NCI-H69 (cell line): ENCODE results near the gene SGSM2.

ENCODE experiments used
- DNase-seq: peaks from one replicate; lab custom pipeline; 2025; lab: John Stamatoyannopoulos, UW

The SGSM2 gene, protein sequence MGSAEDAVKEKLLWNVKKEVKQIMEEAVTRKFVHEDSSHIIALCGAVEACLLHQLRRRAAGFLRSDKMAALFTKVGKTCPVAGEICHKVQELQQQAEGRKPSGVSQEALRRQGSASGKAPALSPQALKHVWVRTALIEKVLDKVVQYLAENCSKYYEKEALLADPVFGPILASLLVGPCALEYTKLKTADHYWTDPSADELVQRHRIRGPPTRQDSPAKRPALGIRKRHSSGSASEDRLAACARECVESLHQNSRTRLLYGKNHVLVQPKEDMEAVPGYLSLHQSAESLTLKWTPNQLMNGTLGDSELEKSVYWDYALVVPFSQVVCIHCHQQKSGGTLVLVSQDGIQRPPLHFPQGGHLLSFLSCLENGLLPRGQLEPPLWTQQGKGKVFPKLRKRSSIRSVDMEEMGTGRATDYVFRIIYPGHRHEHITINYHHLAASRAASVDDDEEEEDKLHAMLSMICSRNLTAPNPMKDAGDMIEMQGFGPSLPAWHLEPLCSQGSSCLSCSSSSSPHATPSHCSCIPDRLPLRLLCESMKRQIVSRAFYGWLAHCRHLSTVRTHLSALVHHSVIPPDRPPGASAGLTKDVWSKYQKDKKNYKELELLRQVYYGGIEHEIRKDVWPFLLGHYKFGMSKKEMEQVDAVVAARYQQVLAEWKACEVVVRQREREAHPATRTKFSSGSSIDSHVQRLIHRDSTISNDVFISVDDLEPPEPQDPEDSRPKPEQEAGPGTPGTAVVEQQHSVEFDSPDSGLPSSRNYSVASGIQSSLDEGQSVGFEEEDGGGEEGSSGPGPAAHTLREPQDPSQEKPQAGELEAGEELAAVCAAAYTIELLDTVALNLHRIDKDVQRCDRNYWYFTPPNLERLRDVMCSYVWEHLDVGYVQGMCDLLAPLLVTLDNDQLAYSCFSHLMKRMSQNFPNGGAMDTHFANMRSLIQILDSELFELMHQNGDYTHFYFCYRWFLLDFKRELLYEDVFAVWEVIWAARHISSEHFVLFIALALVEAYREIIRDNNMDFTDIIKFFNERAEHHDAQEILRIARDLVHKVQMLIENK

DNA sequence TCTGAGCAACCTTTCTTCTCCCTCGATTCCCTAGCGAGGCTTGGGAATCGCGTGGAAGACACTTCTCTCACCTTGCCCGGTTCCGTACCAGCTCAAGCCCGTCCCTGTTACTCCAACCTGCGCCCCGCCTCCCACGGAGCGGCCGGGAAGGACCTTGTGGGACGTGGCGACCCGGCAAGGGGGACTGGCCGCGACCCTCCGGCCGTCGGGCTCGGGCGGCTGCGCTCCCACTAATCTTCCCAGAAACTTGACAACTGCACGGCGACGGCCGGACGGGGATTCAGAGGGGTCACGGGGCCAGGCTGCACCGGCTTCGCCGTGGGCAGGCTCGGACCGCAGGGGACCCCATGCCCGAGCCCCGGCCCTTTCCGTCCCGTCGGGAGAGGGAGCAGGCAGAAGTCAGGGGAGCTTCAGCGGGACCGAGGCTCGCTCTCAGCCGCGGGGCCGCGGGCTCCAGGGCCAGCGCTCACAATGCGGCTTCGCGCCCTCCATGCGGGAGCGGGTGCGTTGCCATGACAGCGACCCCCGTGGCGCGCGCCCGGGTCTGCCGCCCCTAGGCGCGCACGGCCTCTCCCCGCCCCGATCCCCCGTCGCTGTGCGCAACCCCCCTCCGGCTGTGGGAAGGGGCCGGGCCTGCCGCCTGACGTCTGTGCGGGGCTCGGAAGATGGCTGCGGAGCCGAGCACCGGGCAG lies at the start of gene SGSM2:
Gene SGSM2, plus strand, starts transcription at position 650 of the 692 bp plus-strand sequence. CDS start 188 bp downstream, outside the sequence.
- peak; percentile 81 for DNase-seq

DNA sequence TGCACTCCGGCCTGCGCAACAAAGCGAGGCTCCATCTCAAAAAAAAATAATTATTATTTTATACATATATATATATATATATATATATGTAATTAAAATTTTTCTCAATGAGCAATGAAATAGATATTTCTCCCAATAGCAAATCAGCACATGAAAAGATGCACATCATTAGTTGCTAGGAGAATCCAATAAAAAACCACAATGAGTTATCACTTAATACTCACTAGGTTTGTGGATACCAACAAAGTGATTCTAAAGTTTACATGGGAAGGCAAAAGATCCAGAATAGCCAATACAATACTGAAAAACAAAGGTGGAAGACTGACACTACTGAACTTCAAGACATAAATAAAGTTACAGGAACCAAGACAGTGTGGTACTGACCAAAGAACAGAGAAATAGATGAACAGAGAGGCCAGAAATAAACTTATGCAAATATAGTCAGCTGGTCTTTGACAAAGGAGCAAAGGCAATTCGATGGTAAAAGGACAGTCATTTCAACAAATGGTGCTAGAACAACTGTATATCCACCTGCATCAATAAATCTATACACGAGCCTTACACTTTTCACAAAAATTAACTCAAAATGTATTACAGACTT lies 47.3 kb upstream of the SGSM2 start:
- DNase-seq: no peak

DNA sequence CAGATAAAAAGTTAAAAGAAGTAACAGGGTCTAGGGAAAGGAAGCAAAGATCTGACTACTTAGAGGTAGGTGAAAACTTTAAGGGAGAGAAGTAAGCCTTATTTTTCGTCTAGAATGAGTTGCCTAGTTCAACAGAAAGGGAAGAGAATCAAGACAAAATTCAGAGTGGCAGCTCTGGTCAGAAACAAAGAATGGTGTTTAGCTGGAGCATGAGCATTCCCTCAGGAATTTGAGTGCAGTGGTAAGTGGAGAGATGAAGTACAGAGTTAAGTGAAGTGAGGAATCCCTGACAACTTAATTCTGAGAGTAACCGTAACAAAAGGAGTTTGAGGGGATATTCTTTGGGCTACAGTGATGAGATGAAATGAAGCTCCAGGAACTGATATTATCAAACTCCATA lies 45.2 kb upstream of the SGSM2 start:
- DNase-seq: no peak

DNA sequence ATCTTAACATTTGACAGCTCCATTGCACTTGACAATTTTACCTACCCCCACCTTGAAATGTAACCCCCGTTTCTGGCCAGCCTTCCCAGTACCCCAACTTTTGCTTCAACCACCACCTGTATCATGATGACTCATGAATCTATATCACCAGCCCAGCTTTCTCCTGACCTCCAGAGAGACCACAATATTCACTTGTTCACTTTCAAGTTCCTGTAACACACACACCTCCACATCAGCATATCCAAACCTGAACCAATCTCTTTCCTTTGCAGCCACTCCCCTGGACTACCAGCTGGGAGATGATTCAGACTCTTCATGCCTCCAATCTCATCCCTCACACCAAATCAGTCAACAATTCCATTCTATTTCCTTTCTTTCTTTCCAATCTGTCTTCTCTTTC lies 41.7 kb upstream of the SGSM2 start:
- DNase-seq: no peak

DNA sequence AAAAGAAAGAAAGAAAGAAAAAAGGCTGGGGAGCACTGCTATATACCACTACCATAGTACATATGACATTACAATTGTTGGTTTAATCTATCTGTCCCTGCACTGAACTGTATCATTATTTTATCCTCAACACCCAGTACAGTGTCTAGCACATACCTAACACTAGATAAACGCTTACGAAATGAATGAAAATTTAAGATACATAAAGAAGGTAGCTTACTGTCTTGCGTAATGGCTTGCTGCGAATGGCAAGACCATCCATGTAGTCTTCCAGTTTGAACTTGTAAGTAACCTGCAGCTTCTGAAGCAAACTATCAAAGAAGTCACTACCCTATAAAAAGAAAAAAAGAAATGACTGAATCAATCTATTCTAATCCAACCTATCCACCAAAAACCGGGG lies 40.3 kb upstream of the SGSM2 start:
- DNase-seq: no peak

DNA sequence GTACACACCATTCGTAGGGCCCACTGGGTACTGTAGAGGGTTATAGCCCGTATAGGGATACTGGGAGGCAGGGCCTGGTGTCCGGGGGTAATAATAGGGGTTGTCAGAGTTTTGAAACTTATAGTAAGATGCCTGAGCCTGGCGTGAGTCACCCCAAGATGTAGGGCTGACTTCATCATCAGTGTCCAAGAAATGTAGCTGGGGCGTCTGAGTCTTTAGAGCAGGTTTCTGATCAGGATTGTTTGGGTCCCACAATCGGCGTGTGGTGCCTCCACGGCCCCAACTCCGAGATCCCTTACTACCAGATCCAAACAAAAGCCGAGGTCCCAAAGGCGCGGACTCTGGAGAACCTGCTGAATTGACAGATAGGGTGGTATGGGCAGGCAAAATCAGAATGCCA lies 38.2 kb upstream of the SGSM2 start:
- DNase-seq: no peak

DNA sequence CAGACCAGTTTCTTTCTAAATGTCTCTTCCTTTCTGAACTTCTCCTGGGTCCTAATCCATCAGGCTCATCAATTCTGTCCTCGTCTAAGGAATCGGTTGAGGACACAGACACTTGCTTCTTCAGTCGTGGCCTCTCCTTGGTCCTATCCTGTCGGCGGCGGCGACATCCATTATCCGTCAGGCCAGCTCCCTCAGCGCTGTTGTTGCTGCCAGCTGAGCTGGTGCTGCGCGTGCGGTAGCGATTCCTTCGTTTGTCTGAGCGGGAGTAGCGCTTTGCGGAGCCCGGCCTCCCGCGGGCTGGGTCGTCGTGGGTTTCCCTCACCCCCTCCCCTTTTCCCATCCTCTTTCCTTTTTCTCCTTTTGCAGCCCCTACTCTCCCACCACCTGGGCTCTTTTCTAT lies 37.5 kb upstream of the SGSM2 start:
- DNase-seq: no peak

DNA sequence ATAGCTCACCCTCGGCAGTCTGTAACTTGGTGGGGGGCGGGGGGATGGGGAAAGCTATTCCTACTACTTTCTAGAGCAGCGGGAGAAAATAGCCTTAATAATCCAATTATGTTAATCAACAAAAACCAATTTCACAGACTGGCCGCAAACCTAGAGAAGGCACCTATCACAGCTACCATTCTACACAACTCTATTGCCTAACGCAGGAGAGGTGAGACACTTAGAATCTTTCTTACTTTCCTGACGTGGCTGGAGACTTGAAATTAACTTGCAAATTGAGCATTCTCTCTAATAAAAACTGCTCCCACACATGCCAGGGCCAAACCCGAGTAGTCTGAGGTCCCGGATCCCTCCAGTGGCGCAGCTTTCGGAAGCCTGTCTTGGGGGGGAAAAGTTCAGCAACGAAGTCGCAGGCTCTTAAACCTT lies 34.5 kb upstream of the SGSM2 start:
- DNase-seq: no peak

DNA sequence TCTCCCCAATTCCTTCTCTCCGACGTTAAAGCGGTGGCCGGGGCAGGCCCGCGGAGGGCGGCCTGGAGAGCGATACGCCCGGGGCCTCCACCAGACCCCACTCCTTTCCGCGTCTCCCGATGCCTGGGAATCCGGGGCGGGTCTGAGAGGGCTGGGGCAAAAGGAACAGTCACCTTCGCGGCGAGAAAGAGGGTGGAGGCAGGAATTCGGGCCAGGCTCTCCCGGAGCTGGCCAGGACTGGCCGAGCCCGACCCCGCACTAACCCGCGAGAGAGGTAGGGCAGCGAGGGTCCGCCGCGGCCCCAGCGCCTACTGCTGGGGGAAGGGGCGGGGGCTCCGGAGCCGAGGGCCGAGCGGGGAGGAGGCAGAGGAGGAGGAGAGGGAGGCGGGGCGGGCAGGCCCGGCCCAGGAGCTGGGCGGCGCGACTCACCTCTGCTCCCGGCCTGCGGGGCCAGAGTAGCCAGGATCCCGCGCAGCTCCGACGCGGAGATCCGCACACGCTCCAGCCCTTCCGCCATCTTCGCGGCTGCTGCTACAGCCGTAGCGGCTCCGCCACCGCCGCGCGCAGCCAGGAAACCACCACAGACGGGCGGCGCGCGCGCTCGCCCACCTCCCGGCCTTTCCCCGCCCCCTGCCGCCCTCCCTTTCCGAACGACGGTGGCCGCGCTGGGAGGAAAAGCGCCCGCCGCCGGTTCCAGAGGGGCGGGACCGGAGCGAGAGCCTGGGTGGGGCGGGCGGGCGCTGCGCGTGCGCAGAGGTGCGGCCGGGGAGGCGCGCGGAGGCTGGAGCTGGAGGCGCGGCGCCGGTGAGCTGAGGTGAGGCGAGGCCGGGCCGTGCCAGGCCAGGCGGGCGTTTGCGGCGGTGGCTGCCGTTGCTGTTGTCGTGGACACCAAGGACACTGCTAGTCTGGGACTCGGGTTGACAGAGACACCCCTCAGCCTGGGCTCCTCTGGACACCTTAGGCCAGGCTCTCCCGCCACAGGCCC lies 33.8 kb upstream of the SGSM2 start, which contains the start of the genes SMG6 and SRR:
Gene SMG6, minus strand, starts transcription at position 582 of the 985 bp plus-strand sequence. Its CDS starts 65 bp downstream, at position 517.
Gene SRR, plus strand, starts transcription at position 747 of the 985 bp plus-strand sequence. CDS start 11,611 bp downstream, outside the sequence.
- DNase-seq: peak; percentile 92

DNA sequence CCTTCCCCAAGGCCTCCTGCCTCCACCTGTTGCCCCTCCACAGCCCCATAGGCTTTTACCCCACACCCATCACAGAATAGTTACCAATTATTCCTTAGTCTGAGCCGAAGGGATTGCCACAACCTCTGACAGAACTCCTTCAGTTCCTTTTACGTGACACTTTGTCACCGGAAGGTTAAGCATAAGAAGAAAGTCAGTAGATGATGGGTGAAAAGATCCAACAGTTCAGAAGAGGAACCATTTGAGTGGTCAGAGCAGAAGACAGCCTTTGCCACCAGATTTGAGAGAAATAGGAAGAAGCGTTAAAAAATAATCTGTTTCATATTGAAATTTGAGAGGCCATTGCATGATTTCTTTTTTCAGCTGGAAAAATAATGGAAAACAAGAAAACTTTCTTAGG lies 32.4 kb upstream of the SGSM2 start:
- DNase-seq: no peak

DNA sequence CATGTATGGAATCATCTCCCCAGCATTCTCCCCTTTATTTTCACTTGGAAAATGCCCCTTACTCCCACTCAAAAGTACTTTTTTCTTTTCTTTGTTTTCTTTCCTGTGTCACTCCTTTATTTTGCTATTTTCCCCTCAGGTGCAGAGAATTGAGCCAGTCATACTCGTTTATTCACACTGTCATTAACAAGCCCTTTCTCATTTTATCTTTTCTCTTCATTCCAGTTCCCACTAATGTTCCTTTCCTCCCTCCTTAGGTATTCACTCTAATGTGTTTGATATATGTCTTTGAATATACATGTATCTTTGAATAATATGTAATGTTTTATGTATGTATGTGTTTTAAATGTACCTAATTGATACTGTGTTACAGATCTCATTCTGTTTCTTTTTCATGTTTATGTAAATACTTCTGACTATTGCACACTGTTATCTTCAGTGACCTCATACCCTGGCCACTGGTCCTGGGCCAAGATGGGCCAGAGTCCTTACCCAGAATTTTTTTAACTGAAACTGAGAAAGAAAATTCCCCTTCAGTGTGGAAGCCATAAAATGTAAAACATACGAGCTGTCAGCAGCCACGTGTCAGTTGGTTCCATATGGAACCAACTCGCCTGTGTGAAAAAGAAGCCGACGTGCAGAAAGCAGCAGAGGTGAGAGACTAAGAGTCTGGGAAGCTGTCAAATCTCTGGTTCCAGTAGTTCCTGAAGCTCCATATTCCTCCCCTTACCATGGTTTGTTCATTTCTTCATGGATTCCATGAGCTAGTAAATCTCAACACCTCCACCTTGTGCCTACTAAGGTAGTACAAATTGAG lies 27.8 kb upstream of the SGSM2 start:
- no peak for DNase-seq

DNA sequence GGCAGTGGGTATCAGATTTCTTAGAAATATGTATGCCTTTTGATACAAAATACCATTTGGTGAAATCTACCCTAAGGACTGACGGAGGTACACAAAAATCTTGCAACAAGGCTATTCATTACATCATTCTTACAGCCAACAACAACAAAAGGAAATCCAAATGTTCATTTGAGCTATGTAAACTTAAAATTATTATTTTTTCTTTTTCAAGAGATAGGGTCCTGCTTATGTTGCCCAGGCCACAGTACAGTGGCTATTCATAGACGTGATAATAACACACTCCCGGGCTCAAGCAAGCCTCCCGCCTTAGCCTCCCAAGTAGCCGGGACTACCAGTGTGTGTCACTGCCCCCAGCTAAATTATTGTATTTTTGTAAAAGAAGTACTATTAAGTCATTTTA lies 24.6 kb upstream of the SGSM2 start:
- DNase-seq: no peak

DNA sequence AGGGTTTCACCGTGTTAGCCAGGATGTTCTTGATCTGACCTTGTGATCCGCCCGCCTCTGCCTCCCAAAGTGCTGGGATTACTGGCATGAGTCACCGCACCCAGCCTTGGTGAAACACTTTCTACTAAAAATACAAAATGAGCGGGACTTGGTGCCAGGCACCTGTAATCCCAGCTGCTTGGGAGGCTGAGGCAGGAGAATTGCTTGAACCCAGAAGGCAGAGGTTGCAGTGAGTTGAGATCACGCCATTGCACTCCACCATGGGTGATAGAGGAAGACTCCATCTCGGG lies 20.4 kb upstream of the SGSM2 start:
- peak; percentile 38 for DNase-seq

DNA sequence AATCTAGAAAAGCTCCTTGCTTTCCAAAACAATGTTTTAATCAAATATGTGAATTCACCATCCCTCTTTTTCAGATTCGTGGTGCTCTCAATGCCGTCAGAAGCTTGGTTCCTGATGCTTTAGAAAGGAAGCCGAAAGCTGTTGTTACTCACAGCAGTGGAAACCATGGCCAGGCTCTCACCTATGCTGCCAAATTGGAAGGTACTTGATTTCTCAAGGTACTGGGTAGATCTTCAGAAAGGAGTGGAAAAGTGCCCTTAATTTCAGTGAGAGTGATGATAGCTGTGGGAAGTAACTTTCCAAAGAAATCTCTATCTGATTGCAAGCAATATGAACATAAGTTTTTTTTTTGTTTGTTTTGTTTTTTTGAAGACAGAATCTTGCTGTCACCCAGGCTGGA lies 19.5 kb upstream of the SGSM2 start:
- peak; percentile 52 for DNase-seq

DNA sequence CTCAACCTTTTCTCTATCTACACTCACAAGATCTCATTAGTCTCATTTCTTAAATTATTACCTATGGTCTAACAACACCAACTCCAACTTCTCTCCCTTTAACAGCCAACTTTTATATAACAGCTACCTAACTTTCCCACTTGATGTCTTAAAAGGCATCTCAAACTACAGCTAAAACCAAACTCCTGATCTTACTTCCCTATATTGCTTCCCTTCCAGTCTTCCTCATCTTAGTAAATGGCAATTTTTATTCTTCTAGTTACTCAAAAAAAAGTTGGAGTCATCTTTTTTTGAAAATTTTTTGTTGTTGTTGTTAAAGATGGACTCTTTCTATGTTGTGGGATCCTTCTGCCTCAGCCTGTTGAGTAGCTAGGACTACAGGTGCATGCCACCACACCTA lies 18.2 kb upstream of the SGSM2 start:
- DNase-seq: no peak

DNA sequence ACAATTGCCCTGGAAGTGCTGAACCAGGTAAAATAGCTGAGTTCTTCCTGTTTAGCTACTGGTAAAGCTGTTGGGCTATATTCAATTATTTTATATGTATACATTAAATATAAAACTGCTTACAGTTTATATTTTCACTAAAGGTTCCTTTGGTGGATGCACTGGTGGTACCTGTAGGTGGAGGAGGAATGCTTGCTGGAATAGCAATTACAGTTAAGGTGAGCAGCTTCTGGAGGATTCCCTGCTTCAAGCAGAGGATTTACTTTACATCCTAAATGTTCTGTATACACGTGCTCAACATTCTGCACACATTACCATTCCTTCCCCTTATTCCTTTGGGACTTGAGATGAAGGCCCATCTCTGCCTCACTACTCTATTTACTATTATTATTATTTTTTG lies 15.9 kb upstream of the SGSM2 start:
- no peak for DNase-seq

DNA sequence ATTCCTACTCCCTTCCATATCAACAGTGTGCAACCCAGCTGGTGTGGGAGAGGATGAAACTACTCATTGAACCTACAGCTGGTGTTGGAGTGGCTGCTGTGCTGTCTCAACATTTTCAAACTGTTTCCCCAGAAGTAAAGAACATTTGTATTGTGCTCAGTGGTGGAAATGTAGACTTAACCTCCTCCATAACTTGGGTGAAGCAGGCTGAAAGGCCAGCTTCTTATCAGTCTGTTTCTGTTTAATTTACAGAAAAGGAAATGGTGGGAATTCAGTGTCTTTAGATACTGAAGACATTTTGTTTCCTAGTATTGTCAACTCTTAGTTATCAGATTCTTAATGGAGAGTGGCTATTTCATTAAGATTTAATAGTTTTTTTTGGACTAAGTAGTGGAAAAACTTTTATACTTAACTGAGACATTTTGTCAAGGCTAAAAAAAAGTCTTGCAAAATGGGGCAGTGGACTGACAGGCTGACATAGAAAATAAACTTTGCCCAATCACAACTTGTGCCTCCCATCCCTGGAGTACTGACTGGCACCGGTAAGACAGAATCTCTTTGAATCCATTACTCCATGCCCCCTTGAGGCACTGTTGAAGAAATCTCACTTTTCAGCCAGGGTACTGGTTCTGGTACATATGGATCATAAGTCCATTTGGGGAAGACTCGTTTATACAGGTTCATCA lies 13.5 kb upstream of the SGSM2 start:
- no peak for DNase-seq

DNA sequence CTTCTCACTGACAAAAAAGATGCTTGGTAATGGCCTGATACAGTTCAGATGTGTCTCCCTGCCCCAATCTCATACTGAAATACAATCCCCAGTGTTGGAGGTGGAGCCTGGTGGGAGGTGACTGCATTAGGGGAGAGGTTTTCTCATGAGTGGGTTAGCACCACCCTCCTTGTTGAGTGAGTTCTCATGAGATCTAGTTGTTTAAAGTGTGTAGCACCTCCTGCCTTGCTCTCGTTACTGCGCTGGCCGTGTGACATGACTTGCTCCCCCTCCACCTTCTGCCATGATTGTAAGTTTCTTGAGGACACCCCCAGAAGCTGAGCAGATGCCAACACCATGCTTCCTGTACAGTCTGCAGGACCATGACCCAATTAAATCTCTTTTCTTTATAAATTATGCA lies 6.0 kb upstream of the SGSM2 start:
- DNase-seq: no peak

DNA sequence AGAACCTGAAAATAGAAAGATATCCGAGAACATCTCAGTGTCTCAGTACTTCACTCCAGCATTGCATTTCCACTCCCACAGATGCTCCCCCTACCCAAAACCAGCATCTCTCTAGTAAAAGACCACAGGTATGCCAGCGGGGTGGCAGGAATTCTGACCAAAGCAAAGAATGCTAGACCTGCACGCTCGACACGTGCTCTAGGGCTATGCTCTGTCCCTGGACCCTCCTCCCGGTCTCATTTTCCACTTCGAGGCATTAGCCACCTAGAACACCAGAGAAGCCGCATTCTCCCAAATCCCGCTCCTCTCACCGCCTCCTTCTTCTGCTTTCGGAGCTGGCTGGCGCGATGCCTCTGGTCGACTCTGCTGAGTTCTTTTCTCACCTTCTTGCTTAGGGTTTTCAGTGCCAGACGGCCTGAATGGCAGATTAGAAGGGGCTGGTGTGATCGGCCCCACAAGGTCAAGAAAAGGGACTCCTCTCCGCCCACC lies 1.5 kb upstream of the SGSM2 start:
- no peak for DNase-seq
